Endodermal cell (in vitro differentiated cells): ENCODE measurements around the gene SULT4A1. TPM values are rescaled to one million over a fixed set of nuclear protein-coding genes. Genes with fewer than 3 reads are reported as not detected.

Source experiments
- DNase-seq: peaks from one replicate; pipeline ENCODE4 v3.0.0-alpha.2; 2017
- H3K27ac ChIP-seq: 2 replicates; pipeline ENCODE4 v1.5.1; 2013; ENCODE audit warnings: mild to moderate bottlenecking, low read depth, low read length, moderate library complexity
- H3K27me3 ChIP-seq: 2 replicates; pipeline ENCODE4 v1.6.1; 2013; ENCODE audit warnings: mild to moderate bottlenecking, low read length, moderate library complexity; ENCODE audit not compliant: insufficient read depth, control insufficient read depth, poor library complexity, severe bottlenecking
- H3K36me3 ChIP-seq: 2 replicates; pipeline ENCODE4 v1.7.0; 2013; ENCODE audit warnings: mild to moderate bottlenecking, low read length, moderate library complexity; ENCODE audit not compliant: control insufficient read depth, insufficient read depth
- H3K4me1 ChIP-seq: one replicate; pipeline ENCODE4 v1.7.0; 2013; ENCODE audit warnings: low read length; ENCODE audit not compliant: control insufficient read depth, insufficient read depth
- H3K4me3 ChIP-seq: 2 replicates; pipeline ENCODE4 v1.5.1; 2013; ENCODE audit warnings: mild to moderate bottlenecking, low read length, moderate library complexity
- H3K9ac ChIP-seq: 2 replicates; pipeline ENCODE4 v1.6.1; 2013; ENCODE audit warnings: mild to moderate bottlenecking, low read length, moderate library complexity; ENCODE audit not compliant: poor library complexity, severe bottlenecking; ENCODE audit errors: extremely low read depth
- H3K9me3 ChIP-seq: 2 replicates; pipeline ENCODE4 v1.6.1; 2013; ENCODE audit warnings: mild to moderate bottlenecking, low read length, moderate library complexity; ENCODE audit not compliant: control insufficient read depth
- H3K27ac Mint-ChIP-seq: 2 replicates; pipeline ENCODE4 v1.8.0; 2020; ENCODE audit warnings: mixed read lengths
- H3K27me3 Mint-ChIP-seq: 2 replicates; pipeline ENCODE4 v1.8.0; 2021; ENCODE audit warnings: mild to moderate bottlenecking, mixed read lengths; ENCODE audit not compliant: insufficient read depth
- H3K36me3 Mint-ChIP-seq: 2 replicates; pipeline ENCODE4 v1.8.0; 2020; ENCODE audit warnings: low read depth, mixed read lengths
- H3K4me1 Mint-ChIP-seq: 2 replicates; pipeline ENCODE4 v1.8.0; 2020; ENCODE audit warnings: mixed read lengths
- H3K4me3 Mint-ChIP-seq: 2 replicates; pipeline ENCODE4 v1.8.0; 2020; ENCODE audit warnings: mild to moderate bottlenecking, moderate library complexity, mixed read lengths
- H3K9me3 Mint-ChIP-seq: 2 replicates; pipeline ENCODE4 v1.8.0; 2020; ENCODE audit warnings: mild to moderate bottlenecking, mixed read lengths
- CTCF ChIP-seq: fragments of 200-600 bp; sonication (generic); conservative IDR thresholded peaks from 2 replicates; pipeline ENCODE4 v1.5.0; 2021; ENCODE audit warnings: antibody characterized with exemption, mild to moderate bottlenecking
- WGBS, 2 experiments: methylation state at CpG; one replicate each; pipeline versions ENCODE4 v1.1.5 to v1.1.7; 2013; ENCODE audit warnings: missing lambda C conversion rate in 2 of 2, mixed read lengths in 1 of 2; ENCODE audit not compliant: insufficient coverage in 1 of 2, insufficient read length in 1 of 2; 5-methylcytosine and 5-hydroxymethylcytosine counted together
- total RNA-seq, 2 donors: library from RNA; stranded (reverse); fragmentation: NEBNext Ultra II Directional in 1 of 2; extraction: Animal tissue kit (Norgen Biotek cat#: 25700) in 1 of 2; gene quantifications; 2 replicates in 1 of 2; 3 replicates in 1 of 2; pipeline ENCODE4 v1.2.1, GENCODE V29; 2021

Gene SULT4A1
- total RNA-seq, 2 donors from 2014 or later: 11.4 to 12.7 TPM

DNA sequence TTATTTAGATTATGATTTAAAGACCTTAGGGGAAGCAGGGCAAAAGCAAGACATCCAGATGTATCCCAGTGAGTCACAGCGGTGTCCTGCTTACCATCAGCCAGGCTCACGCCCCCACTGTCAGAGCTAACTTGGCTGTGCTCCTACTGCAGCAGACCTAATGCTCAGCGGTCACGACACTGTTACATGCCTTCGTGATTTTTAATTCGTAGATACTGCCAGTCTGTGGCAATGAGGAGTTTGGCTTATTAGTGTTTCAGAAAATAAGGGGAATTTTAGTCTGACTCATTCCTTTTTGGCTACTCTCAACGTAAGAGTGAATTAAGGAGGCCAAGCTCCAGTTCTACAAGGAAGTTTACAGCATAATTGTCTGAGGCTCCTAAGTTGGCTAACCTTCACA lies 72.9 kb downstream of the SULT4A1 start:
- no peak for DNase-seq
- Histone ChIP-seq H3K27ac (no peak overlapping the region), H3K9me3 (no peaks in the 10 kb centered on the region), H3K4me1 (no peaks in the 10 kb centered on the region), H3K4me3 (no peak overlapping the region), H3K36me3 (no peaks in the 10 kb centered on the region), H3K27me3 (no peaks in the 10 kb centered on the region), H3K9ac (no peak overlapping the region)
- Mint-ChIP-seq H3K36me3 (no peaks in the 10 kb centered on the region), H3K4me3 (no peak overlapping the region), H3K27me3 (peaks cover 6% of the 10 kb centered on the region), H3K27ac (no peak overlapping the region), H3K4me1 (no peaks in the 10 kb centered on the region), H3K9me3 (no peaks in the 10 kb centered on the region)
- WGBS, 2 experiments: 85 to 91% methylated on average over 5 to 7 of the region's 7 CpGs
- TF ChIP-seq CTCF: no peak

- Histone ChIP-seq H3K4me3 (no peak overlapping the region), H3K9me3 (no peaks in the 10 kb centered on the region), H3K36me3 (no peaks in the 10 kb centered on the region), H3K4me1 (no peaks in the 10 kb centered on the region), H3K27ac (no peak overlapping the region), H3K27me3 (no peaks in the 10 kb centered on the region), H3K9ac (no peak overlapping the region)
- 83 to 100% methylated on average over 2 of the region's 2 CpGs for WGBS, 2 experiments
- peak; percentile 73 for TF ChIP-seq CTCF
- Mint-ChIP-seq H3K4me3 (no peak overlapping the region), H3K27me3 (peaks cover 3% of the 10 kb centered on the region), H3K4me1 (no peaks in the 10 kb centered on the region), H3K36me3 (no peaks in the 10 kb centered on the region), H3K27ac (no peak overlapping the region), H3K9me3 (no peaks in the 10 kb centered on the region)
- peak; percentile 66 for DNase-seq
Observed at GRCh38 chr22:43783777-43784176, 78.5 kb downstream of the SULT4A1 start.

DNA sequence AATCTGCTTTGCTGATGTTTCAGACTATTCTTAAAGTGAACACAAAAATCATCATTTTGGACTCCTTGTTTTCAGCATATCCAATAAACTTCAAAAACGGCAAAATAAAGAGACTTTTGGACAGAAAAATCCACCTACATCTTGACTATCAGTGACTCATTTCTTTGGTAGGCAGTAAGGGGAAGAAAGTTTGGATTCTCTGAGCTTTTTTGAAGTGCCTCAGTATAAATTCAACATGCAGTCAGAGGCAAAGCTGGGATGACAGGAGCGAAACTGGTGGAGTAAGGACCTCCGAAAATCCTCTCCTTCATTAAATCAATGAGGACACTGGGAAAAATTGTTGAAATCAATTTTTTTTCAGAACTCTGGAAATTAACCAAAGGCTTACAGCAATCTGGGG lies 79.9 kb downstream of the SULT4A1 start:
- no peak overlapping the region for H3K27ac ChIP-seq

More for the DNA sequence above, 79.9 kb downstream of the SULT4A1 start:
- Histone ChIP-seq H3K27me3 (no peaks in the 10 kb centered on the region), H3K36me3 (no peaks in the 10 kb centered on the region), H3K9ac (no peak overlapping the region), H3K9me3 (no peaks in the 10 kb centered on the region), H3K4me1 (no peaks in the 10 kb centered on the region), H3K4me3 (no peak overlapping the region)
- Mint-ChIP-seq H3K4me3 (no peak overlapping the region), H3K27ac (no peak overlapping the region), H3K36me3 (no peaks in the 10 kb centered on the region), H3K4me1 (no peaks in the 10 kb centered on the region), H3K9me3 (no peaks in the 10 kb centered on the region), H3K27me3 (peaks cover 2% of the 10 kb centered on the region)
- 79 to 88% methylated on average over 2 to 3 of the region's 3 CpGs for WGBS, 2 experiments
- DNase-seq: no peak
- no peak for TF ChIP-seq CTCF
